Islet precursor cell (in vitro differentiated cells): Measurements from ENCODE around the gene NCOA3.
A peak's percentile ranks its signal among the peaks of the same experiment; 100 is the strongest.
"Not testable (repeated sequence)": the region's sequence is repeated elsewhere in the genome, so short reads cannot be mapped to it uniquely, and the experiment has no call there.

Source experiments
- DNase-seq: peaks from one replicate; pipeline ENCODE4 v3.0.0-alpha.2; 2018

Gene NCOA3

DNA sequence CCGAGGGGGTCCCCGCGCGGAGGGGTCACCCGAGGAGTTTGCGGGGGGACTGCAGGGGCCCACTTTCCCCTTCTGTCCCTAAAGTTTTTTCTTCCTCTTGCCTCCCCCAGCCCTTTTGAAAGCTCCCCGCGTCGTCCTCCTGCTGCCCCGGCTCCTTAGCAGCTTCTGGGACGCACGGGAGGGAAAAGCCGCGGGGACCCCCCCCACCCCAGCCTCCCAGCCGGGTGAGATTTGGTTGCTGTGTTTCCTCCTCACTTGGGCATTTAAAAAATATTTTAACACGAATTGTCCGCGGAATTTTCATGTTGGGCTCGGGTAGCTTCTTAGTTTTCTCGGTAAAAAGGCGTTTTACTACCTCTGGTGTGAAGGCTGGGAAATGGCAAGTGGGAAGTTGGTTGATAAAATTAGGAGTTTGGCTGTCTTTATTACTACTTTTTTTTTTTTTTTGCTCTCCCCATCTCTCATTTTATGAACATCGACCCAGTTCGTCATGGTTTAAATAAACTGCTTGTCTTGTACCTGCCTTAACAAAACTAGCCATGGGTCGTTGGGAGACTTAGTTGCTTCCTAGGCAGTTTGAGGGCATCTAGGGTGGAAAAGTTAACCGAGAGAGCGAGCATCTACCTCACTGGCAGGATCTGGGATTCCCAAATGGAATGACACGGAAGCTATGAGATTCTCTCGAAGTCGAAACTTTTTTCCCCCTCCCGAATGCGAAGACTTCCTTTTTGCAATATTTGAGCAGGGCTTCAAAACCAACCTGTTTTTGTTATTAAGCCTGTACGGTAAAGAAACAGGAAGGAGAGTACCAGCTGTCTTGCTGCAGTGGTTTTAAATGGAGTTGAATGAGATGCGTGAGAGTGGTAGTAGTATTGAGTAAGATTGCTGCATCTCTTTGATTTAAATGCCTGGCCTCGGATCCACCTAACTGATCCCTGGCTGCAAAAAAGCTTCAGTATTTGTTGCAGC, 868 bp downstream of the NCOA3 start:
- DNase-seq: no peak

DNA sequence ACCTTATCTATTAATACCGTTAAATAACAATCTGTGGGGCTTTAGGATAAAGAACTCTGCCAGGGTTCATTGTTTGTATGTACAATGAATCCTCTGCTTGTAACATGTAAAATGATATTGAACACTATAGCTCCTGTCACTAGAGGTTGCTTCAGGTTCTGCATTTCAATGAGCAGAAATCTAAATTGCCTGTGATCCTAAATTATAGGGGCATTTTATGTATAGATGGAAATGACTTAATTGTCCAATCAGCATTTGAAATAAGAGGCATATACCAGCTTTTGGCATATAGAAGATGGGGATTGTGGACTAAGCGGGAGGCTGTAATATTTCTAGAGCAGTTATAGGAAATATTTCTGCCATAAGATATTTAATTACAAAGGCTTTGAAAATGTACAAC, 2.0 kb downstream of the NCOA3 start:
- no peak for DNase-seq

DNA sequence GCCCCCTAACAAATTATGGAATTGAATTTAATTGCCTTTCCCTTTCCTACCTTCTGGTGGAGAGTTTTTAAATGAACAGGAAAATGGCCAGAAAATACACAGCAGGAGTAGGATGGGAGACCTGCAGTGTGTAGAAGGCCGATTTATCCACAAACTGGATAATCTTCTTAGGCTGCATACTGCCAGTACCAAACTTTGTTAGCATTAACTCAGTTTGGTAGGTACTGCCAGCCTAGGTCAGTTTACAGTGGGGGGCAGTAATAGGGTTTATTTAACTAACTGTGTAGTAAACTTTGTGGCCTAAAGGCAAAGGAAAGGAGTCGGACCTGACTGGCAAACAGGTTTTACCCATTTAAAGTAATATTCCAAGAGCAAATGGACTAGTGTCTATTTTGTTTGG, 4.6 kb downstream of the NCOA3 start:
- DNase-seq: no peak

DNA sequence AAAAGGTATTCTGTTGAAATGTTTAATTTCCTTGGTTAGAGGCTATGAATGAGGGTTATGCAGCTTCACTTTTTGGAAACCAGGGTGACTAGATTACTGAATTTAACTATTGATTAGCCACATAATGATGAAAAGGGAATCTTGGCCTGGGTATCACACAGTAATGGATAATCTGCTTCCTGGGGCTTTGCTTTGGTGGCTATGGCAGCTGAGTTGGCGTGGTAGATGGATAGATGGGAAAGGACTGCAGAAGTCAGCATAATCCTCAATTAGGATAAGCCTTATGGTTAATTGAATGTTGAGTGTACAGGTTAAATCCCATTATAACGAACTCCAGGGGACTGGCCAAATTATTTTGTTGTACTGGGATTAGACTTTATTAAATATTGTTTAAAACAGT, 5.2 kb downstream of the NCOA3 start:
- no peak for DNase-seq

DNA sequence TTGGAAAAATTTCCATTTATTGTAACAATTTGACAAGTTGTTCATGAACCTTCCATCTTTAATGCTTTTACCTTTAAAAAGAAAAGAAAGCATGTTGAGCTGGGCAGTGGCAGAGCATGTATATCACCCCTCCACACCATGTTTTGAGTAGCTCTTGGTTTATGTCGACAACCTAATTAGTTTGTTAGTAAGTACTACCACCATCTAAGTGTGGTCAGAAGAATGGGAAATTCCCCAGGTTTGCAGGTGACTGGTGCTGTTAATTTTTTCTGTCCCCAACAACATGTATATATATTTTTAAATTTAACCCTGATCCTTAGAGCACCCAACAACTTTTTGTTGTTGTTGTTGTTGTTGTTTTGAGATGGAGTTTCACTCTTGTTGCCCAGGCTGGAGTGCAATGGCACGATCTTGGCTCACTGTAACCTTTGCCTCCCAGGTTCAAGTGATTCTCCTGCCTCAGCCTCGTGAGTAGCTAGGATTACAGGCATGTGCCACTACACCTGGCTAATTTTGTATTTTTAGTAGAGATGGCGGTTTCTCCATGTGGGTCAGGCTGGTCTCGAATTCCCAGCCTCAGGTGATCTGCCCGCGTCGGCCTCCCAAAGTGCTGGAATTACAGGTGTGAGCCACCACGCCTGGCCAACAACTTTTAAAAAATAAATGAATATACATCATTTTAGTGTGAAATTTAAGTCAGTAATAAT, 5.7 kb downstream of the NCOA3 start:
- not testable (repeated sequence) for DNase-seq

DNA sequence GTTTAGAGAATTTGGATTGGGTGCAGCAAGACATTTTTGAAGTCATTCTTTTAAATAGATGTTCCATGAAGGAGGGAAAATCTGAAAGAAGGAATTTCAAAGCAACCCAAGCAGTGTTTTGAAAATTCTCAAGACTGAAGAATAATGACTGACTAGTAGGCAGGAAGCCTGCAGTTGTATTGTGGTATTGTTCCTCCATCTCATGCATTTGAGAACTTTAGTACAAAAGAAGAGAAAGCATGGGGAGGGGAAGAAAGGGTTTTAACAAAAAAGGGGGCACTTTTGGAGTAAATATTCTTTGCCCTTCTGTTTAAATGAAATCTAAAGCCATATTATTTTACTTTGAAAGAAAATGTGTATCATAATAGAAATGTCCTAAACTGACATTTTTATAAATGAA, 6.6 kb downstream of the NCOA3 start:
- DNase-seq: no peak

DNA sequence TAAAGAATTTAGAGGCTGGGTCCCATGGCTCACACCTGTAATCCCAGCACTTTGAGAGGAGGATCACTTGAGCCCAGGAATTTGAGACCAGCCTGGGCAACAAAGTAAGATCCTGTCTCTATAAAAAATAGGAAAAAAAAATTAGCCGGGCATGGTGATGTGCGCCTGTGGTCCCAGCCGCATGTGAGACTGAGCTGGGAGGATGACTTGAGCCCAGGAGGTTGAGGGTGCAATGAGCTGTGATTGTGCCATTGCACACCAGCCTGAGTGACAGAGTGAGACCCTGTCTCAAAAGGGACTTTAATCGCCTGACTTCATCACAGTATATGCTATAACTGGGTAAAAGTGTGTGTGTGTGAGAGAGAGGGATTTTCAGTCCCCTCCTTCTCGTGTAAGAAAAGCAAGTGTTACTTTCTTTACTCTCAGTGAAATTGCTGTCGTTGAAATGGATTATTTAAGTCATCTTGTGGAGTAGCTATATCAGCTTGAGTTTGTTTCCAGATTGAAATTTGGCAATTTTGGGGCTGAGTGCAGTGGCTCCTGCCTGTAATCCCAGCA, 7.5 kb downstream of the NCOA3 start:
- no peak for DNase-seq

DNA sequence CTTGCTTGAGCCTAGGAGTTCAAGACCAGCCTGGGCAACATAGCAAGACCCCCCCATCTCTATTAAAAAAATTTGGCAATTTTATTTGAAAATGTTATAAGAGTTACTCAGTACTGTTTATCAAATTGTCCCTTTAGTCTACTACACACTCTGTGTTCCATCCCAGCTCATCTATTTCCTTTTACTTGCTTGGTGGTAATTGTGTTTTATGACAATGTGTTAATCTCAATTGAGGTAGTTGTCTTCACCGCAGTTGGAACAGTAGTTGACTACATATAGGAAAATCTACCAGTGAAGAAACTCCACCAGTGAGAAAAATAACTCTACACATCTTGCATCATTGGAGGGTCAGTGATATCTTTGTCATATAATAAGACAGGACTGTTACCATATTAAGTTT, 8.0 kb downstream of the NCOA3 start:
- no peak for DNase-seq

DNA sequence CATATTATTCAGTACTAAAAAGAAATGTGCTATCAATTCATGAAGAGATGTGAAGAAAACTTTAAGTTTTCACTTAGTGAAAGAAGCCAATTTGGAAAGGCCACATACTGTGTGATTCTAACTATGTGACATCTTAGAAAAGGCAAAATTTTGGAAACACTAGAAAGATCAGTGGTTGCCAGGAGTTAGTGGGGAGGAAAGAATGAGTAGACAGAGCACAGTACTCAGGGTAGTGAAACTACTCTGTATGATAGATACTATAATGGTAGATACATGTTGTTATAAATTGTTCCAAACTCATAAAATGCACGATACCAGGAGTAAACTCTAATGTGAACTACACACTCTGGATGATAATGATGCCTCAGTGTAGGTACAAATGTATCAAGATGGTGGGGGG, 14.2 kb downstream of the NCOA3 start:
- no peak for DNase-seq

DNA sequence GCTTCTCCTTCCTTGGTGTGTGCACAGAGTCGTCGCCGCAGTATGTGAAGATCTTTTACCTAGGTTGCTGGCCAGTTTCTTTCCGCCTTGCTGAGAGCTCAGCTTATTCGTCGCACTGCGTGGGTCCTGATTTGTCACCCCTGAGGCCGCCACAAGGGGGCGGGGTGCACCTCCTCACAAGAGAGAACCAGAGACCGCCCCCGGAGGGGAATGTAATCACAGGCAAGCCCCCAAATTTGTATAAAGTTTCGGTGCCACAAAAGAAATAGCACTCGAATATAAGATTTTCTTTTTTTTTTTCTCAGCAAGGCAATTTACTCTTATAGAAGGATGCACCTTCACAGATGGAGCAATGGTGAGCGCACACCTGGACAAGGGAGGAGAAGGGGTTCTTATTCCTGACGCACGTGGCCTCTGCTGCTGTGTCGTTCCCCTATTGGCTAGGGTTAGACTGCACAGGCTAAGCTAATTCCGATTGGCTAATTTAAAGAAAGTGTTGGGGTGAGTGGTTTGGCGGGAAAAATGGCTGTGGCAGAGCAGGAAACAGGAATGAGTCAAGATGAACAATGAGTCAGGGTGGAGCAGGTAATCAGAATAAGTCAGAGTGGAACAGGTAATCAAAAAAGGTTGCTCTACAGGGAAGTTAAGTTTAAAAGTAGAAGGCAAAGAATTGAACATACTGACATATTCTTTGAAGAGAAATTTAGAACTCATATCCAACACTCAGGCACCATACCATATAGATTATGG, 19.5 kb downstream of the NCOA3 start:
- peak; percentile 69 for DNase-seq

DNA sequence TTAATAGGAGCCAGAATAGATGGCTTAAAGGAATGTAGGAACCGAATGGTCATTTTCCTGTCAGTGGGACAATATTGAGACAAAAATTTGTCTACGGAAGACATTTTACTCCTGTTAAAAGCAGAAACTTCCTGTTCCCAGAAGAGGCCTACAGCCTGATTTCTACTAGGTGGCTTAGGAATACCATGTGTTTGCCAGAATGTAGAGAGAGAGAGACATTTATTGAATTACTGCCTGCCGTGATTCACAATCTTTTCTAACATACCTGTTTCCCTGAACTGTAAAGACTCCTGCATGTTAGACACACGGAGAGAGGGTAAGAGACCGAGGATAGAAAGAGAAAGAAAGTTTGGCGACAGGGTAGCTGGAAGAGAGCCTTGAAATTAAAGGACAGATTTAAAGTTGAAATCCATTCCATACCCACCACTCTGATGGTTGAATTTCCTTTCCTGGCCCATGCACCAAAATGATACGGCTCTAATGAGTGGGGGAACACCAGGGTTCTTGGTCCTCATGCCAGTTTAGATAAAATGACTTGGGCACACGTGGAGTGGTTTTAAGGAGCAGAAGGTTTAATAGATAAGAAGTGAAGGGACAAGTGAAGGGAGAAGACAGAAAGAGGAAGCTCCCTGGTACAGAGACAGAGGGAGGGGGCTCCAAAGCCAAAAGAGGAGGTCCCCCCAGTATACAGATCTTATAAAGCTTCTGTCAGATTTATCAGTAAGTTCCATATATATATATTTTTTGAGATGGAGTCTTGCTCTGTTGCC, 22.5 kb downstream of the NCOA3 start:
- no peak for DNase-seq

DNA sequence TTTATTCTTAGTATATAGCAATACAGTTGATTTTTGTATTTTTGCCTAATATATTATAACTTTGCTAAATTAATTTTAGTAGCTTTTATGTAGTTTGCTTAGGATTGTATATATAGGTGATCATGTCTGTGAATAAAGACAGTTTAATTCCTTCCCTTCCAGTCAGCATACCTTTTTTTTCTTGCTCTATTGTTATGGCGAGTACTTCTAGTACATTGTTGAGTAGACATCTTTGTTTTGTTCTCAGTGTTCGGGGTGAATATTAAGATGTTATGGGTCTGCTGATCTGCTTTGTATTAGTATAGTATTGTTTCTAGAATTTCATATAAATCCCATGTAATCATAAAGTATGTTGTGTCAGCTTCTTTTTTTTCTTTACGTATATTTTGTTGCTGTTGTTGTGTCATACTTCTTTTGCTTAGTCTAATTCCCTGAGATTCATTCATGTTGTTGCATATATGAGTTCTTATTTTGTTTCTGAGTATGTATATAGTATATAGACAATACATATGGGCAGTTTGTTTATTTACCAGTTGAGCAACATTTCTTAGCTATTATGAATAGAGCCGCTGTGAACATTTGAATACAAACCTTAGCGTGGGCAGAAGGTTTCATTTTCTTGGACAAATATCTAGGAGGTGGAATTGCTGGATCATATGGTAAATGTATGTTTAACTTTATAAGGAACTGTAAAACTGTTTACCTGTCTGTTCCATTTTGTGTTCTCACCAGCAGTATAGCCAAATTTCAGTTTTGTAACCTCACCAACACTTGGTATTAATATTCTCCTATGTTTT, 25.5 kb downstream of the NCOA3 start:
- no peak for DNase-seq

DNA sequence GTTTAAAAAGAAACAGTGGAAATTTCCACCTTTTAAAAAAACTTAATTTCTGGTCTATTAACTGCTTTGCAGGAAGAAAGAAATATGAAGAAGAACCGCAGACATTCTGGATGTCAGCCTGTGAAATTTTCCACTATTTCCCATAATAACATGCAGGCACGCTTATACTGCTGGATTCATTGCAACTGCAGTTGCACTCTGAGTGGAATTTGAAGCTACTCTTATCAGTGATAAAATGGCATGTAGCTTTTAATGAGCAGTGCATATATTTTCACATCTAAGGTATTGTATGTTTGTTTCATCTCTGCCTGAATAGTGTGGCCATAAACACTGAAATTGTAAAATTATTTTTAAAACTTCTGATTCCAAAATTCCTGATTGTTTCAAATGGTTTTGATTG, 28.2 kb downstream of the NCOA3 start:
- DNase-seq: no peak

DNA sequence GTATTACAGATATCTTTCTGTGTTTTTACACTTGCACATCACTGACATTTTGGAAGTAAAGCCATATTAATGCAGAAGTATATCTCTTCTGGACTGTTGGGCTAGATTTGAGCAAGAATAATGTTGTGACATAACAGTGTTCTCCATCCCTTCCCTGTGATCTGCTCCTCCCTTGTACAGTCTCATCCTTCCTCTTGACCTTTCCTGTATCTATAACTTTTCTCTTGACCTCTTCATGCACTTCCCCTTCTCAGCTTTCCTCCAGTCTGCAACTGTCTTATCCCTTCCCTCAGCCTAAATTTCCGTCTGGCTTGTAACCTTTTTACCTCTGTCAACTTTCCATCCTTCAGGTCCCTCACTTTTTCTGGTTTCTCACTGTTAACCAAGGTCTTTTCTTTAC, 29.8 kb downstream of the NCOA3 start:
- DNase-seq: no peak

DNA sequence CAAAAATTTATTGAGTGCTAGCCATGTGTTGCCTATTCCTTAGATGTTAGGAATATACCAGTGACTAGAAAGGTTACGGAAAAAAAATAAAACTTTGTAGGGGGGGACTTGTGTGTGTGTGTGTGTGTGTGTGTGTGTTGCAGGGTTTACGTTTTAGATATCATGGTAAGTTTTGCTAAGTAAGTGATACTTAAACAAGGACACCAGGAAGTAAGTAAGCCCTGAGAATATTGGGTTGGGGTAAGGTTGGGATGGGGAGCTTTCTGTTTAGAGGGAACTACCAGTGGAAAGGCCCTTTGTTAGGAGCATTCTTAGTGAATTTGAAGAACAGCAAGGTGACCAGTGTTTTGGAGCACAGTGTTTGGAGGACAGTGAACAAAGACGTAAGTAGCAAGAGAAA, 30.3 kb downstream of the NCOA3 start:
- no peak for DNase-seq

DNA sequence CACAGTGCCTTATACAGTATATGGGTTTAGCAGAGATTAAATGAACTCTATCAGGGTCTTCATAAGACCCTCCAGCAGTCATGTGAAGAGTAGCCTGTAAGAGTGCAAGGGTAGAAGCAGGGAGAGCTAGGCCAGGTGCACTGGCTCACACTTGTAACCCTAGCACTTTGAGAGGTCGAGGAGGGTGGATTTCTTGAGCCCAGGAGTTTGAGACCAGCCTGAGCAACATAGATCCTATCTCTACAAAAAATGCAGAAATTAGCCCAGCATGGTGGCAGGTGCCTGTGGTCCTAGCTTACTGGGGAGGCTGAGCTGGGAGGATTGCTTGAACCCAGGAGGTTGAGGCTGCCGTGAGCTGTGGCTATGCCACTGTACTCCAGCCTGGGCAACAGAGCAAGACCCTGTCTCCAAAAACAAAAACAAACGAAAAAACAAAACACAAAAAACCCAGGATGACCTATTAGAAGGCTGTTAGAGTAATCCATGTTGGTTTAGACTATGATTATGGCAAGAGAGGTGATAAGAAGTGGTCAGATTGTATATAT, 31.9 kb downstream of the NCOA3 start:
- DNase-seq: no peak

DNA sequence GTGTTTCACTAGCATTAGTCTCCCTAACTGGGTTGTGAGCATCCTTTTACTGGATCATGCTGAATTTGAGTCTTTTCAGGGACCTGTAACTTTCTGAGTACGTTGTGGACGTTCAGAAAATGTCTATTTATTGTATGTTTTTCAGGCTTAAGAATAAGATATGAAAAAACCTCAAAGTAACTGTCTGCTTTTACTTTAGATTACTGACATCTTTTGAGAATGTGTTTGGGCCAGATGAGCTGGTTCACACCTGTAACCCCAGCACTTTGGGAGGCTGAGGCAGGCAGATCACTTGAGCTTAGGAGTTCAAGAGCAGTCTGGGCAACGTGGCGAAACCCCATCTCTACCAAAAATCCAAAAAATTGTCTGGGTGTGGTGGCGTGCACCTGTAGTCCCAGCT, 32.7 kb downstream of the NCOA3 start:
- DNase-seq: no peak

DNA sequence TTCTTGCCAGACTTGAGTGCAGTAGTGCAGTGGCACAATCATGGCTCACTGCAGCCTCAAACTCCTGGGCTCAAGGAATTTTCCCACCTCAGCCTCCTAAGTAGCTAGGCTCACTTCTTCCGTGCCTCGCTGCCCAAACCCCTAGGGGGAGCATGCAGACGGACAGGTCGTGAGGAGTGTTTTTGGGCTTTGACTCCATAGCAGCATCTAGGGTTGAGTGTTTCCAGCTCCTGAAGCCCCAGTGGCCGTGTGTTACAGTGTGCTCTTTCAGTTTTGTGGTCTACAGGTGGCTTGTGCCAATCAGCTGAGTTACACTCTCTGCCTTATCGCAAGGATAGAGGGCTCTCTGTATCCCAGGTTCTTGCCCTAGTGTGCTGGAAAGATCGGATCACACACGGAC, 33.4 kb downstream of the NCOA3 start:
- DNase-seq: peak; percentile 75

DNA sequence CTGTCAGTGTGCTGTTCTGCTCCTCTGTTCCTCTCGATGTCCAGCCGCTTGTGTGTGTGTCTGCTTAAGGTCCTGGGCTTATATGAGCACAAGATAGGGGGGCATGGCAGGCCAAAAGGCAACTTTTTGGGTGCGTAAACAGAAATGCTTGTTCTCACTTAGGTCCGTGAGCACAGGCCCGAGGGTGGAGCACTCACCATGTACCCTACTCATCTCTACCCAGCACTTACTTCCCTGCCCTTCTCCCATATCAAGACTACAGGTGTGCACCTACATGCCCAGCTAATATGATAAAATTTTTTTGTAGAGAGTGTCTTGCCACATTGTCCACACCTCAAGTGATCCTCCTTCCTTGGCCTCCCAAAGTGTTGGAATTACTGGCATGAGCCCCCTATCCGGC, 34.3 kb downstream of the NCOA3 start:
- DNase-seq: no peak

DNA sequence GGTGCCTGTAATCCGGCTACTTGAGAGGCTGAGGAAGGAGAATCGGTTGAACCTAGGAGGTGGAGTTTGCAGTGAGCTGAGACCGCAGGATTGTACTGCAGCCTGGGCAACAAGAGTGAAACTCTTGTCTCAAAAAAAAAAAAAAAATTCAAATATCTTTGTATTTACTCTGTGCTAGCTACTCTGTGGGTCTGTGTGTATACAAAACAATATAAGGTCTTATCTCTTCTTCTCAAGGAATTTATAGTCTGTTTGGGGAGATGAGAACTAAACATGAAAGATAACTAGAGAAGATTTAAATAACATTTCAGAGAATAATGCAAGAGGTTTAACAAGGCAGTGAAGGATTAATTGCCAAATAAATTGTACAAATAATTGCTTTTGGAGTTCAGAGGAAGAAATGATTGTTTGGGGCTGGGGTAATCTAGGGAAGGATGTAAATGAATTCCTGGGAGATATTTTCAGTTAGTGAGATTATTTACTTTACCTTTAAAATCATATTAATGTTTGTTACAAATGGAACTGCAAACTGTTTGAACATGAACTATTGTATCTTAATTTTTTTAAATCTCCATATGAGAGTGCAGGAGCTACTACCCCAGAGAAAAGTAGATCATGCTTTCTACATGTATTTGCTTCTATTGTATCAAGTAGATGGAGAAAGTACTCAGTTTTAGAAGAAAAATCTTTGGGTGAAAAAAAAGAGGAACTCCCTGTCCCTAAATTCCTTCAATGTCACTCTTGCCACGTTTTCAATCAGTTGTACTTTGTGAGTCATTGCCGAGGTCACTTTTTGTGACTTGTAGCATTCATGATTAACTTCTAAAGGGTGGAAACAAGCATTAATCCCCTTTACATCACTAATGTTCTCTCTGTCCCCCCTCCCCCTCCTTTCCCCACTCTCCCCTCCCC, 39.0 kb downstream of the NCOA3 start:
- no peak for DNase-seq
